Mammary epithelial cell (primary cell): ENCODE measurements around the gene EEF1AKMT2.

Experiments used
- EZH2 ChIP-seq: IDR thresholded peaks from 2 replicates; pipeline ENCODE4 v1.6.1; 2012; ENCODE audit warnings: low read length, inconsistent platforms, borderline replicate concordance
- TF ChIP-seq, protein P1 (sequence below), 2 donors: IDR thresholded peaks in 1 of 2; conservative IDR thresholded peaks in 1 of 2; 2 replicates each; pipeline ENCODE4 v1.5.1; 2011 to 2012; ENCODE audit warnings: inconsistent platforms in 2 of 2, low read length in 2 of 2, mild to moderate bottlenecking in 2 of 2, control low read depth in 1 of 2, low read depth in 1 of 2; ENCODE audit not compliant: insufficient read depth in 1 of 2; ENCODE audit errors: extremely low read depth in 1 of 2

DNA sequence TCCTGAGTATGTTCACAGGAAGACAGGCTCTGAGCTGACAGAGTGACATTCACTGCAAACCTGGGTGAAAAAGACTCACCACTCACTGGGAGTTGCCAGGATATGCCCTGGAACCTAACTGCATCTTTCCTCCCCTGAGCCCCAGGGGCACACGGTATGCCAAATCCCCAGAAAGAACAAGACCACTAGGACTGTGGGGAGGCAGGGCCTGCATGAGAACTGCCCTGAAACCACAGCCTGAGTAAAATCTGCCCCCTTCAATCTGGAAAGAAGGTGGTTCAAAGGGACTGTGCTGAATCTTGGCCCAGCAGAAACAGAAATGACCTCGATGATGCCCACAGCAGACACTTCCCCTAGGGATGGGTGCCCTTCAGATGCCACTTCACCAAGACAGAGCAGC is 54.0 kb downstream of the EEF1AKMT2 start:
- TF ChIP-seq, protein P1, sequence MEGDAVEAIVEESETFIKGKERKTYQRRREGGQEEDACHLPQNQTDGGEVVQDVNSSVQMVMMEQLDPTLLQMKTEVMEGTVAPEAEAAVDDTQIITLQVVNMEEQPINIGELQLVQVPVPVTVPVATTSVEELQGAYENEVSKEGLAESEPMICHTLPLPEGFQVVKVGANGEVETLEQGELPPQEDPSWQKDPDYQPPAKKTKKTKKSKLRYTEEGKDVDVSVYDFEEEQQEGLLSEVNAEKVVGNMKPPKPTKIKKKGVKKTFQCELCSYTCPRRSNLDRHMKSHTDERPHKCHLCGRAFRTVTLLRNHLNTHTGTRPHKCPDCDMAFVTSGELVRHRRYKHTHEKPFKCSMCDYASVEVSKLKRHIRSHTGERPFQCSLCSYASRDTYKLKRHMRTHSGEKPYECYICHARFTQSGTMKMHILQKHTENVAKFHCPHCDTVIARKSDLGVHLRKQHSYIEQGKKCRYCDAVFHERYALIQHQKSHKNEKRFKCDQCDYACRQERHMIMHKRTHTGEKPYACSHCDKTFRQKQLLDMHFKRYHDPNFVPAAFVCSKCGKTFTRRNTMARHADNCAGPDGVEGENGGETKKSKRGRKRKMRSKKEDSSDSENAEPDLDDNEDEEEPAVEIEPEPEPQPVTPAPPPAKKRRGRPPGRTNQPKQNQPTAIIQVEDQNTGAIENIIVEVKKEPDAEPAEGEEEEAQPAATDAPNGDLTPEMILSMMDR (conservative IDR thresholded peaks at IDR 0.05 in 1 of 2, IDR thresholded peaks at IDR 0.05 in 1 of 2; ENCODE audit: extremely low read depth in 1 of 2, insufficient read depth in 1 of 2, low read depth in 1 of 2, low read length in 2 of 2), result no peak
- TF ChIP-seq EZH2, result no peak
